ENCODE results near the gene NOVA2. TPM values are rescaled to one million over a fixed set of nuclear protein-coding genes. Genes with fewer than 3 reads are reported as not detected.

NOVA2 gene
- polyA plus RNA-seq, 1 experiment = 0.02 TPM

DNA sequence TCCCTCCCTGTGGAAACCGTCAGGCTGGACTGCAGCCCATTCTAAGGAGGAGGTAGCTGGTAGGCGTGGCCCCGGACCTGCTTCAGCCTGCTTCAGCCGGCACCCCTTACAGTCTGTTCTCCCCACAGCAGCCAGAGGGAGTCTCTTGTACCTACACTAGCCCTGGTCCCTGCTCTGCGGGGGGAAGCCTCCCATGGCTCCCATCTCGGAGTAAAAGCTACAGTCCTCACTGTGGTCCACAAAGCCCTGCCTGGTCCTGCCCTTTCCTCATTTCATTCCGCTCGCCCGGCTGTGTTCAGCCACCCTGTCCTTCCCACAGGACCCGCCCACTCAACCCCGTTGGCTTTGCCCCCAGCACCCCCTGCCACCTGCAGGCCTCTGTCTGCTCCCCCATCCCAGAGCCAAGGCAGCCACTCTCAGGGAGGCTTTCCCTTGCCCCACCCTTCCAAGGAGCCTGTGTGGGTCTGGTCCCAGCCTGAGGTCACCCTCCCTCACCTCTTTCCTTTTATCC, 47.9 kb upstream of the NOVA2 start:
- DNase-seq (ENCODE audit: low read depth, low spot score) = no peak
- TF ChIP-seq, protein P1, sequence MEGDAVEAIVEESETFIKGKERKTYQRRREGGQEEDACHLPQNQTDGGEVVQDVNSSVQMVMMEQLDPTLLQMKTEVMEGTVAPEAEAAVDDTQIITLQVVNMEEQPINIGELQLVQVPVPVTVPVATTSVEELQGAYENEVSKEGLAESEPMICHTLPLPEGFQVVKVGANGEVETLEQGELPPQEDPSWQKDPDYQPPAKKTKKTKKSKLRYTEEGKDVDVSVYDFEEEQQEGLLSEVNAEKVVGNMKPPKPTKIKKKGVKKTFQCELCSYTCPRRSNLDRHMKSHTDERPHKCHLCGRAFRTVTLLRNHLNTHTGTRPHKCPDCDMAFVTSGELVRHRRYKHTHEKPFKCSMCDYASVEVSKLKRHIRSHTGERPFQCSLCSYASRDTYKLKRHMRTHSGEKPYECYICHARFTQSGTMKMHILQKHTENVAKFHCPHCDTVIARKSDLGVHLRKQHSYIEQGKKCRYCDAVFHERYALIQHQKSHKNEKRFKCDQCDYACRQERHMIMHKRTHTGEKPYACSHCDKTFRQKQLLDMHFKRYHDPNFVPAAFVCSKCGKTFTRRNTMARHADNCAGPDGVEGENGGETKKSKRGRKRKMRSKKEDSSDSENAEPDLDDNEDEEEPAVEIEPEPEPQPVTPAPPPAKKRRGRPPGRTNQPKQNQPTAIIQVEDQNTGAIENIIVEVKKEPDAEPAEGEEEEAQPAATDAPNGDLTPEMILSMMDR (IDR thresholded peaks at IDR 0.05; ENCODE audit: low read depth, low read length) = no peak
- Histone ChIP-seq H3K27me3 (ENCODE audit: control insufficient read depth, insufficient read depth, low read length) (peaks cover 24% of the 10 kb centered on the region), H3K4me3 (ENCODE audit: low read depth, low read length) (no peak overlapping the region), H3K9me3 (ENCODE audit: control insufficient read depth, insufficient read depth, low read length) (no peaks in the 10 kb centered on the region; the same call in 1 of the 2 replicates), H3K27ac (ENCODE audit: low read depth, low read length) (no peak overlapping the region)
- ChIA-PET CTCF (interaction anchor here (1.3 kb wide), 1 partner anchor 55 kb away, joined by 4 read pairs; no protein-coding TSS in a partner anchor), POLR2A (no interaction called here)

DNA sequence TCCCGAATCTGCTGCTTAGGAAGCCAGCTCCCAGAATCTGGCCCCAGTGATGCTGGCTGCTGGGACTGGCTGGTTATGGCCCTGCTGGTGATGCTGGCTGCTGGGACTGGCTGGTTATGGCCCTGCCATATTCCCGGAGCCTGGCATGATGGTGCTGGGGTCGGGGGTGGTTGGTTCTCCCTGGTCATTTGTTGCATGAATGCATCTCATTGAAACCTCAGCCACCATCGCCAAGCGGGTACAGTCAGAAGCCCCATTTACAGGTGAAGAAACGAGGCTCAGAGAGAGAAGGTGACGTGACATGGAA, 47.1 kb upstream of the NOVA2 start:
- TF ChIP-seq, protein P1 (IDR thresholded peaks at IDR 0.05; ENCODE audit: low read depth, low read length) = no peak
- ChIA-PET POLR2A (interaction anchor here (0.9 kb wide), 1 partner anchor 26 kb away, joined by 3 read pairs; the partner anchor contains the start of gene CCDC61), CTCF (interaction anchor here (1.3 kb wide), 1 partner anchor 56 kb away, joined by 4 read pairs; no protein-coding TSS in a partner anchor)
- H3K9me3 ChIP-seq (ENCODE audit: control insufficient read depth, insufficient read depth, low read length) = no peaks in the 10 kb centered on the region; the same call in 1 of the 2 replicates
- H3K4me3 ChIP-seq (ENCODE audit: low read depth, low read length) = no peak overlapping the region
- no peak for DNase-seq (ENCODE audit: low read depth, low spot score)
- peaks cover 25% of the 10 kb centered on the region for H3K27me3 ChIP-seq (ENCODE audit: control insufficient read depth, insufficient read depth, low read length)
- no peak overlapping the region for H3K27ac ChIP-seq (ENCODE audit: low read depth, low read length)

DNA sequence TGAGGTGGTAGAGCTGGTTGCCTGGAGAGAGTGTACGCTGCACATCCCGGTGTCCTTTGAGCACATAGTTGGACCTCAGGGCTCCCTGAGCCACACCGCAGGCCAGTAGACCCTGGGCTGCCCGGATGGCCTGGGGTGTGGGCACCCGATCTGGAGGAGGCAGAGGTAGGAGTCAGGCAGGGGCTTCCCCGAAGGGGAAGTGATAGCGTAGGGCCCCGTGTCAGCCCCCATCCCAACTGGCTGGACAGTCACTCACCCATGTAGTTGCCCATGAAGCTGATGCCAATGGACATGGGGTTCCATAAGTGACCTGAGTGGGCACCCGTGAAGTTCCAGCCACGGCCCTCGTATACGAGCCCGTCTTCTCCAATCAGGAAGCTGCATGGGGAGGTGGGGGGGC, 45.6 kb upstream of the NOVA2 start:
- CTCF ChIA-PET = interaction anchor here (1.0 to 4.8 kb wide), 2 partner anchors 9 to 58 kb away, joined by 4 to 52 read pairs; no protein-coding TSS in a partner anchor
- TF ChIP-seq, protein P1 (IDR thresholded peaks at IDR 0.05; ENCODE audit: low read depth, low read length) = no peak

DNA sequence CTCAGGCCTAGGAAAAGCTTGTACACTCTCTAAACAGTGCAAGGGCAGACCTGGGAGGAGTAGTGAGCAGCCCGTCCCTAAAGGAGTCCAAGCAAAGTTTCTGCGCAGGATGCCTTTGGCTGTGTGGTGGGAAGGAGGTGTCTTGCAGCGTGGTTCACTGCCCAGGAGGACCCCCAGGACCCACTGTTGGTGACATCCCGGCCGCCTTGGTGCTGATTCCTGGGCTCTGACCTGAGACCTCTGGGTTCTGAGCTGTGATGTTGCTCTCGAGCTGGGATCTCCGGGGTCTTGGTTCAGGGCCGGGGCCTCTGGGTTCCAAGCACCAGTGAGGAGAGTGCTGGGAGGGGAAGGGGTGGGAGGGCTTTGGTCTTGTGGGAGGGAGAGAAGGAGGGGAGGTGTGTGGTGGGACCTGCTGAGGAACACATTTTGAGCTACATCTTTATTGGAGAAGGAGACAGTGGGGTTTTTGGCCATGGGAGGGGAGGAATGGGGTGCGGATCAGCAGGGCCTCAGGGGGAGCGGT, 45.1 kb upstream of the NOVA2 start:
- ChIA-PET POLR2A (no interaction called here), CTCF (interaction anchor here (4.8 kb wide), 1 partner anchor 10 kb away, joined by 52 read pairs; no protein-coding TSS in a partner anchor)
- no peak overlapping the region for H3K4me3 ChIP-seq (ENCODE audit: low read depth, low read length)
- TF ChIP-seq, protein P1 (IDR thresholded peaks at IDR 0.05; ENCODE audit: low read depth, low read length) = no peak
- DNase-seq (ENCODE audit: low read depth, low spot score) = no peak
- H3K27me3 ChIP-seq (ENCODE audit: control insufficient read depth, insufficient read depth, low read length) = peaks cover 35% of the 10 kb centered on the region
- H3K9me3 ChIP-seq (ENCODE audit: control insufficient read depth, insufficient read depth, low read length) = no peaks in the 10 kb centered on the region; the same call in 1 of the 2 replicates
- no peak overlapping the region for H3K27ac ChIP-seq (ENCODE audit: low read depth, low read length)

More for the DNA sequence above, 45.6 kb upstream of the NOVA2 start:
- Histone ChIP-seq H3K27me3 (ENCODE audit: control insufficient read depth, insufficient read depth, low read length) (peaks cover 34% of the 10 kb centered on the region), H3K9me3 (ENCODE audit: control insufficient read depth, insufficient read depth, low read length) (no peaks in the 10 kb centered on the region; the same call in 1 of the 2 replicates), H3K27ac (ENCODE audit: low read depth, low read length) (no peak overlapping the region), H3K4me3 (ENCODE audit: low read depth, low read length) (no peak overlapping the region)
- POLR2A ChIA-PET = no interaction called here
- DNase-seq (ENCODE audit: low read depth, low spot score) = no peak

DNA sequence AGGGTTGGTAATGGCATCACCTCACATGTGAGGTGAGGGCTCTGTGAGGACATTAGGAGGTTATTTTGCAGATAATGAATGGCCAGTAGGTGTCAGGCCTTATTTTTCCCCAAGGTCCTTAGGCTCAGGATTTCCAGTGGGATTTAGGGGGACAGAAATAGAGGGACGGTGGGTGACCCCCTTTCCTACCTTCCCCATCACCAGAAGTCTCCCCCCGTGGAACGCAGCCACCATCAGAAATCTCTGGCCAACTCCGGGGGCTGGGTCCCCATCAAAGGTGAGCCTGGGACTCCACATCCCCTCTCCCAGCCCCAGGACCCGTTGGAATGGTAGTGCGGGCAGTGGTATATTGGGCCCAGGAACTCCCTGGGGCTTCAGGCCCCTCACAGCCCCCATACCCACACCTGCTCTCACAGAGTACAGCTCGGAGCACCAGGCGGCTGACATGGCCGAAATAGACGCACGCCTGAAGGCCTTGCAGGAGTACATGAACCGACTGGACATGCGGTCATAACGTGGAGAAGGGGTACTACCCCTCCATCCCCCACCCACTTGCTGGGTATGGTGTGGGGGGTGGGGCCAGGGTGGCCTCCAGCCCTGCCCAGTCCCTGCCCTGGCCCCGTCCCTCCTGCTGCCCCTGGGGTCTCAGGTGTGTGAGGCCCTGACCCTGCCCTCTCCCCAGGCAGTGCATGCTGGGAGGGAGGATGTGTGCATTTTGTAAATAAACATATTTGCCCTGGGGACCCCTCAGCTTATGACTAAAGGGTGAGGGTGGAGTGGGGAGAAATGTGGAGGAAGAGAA, 44.4 kb upstream of the NOVA2 start:
- ChIA-PET POLR2A (no interaction called here), CTCF (interaction anchor here (1.0 to 4.8 kb wide), 6 partner anchors 10 to 247 kb away, joined by 3 to 52 read pairs (median 4); no protein-coding TSS in a partner anchor)
- no peak for DNase-seq (ENCODE audit: low read depth, low spot score)
- Histone ChIP-seq H3K9me3 (ENCODE audit: control insufficient read depth, insufficient read depth, low read length) (no peaks in the 10 kb centered on the region; the same call in 1 of the 2 replicates), H3K27ac (ENCODE audit: low read depth, low read length) (no peak overlapping the region), H3K4me3 (ENCODE audit: low read depth, low read length) (no peak overlapping the region), H3K27me3 (ENCODE audit: control insufficient read depth, insufficient read depth, low read length) (peaks cover 31% of the 10 kb centered on the region)
- TF ChIP-seq, protein P1 (IDR thresholded peaks at IDR 0.05; ENCODE audit: low read depth, low read length) = no peak
